Stimulated activated naive CD8-positive, alpha-beta T cell treated with anti-CD3 and anti-CD28 coated beads, Interleukin-15, Interleukin-2, amounts not matched to agents 100 ng/mL and 50 ng/mL, for 24 hours (primary cell): ENCODE data around the gene UBXN2A.

ENCODE experiments used
- H3K27ac Mint-ChIP-seq: one replicate; pipeline ENCODE4 v1.8.0; 2021; ENCODE audit warnings: mild to moderate bottlenecking, mixed read lengths
- H3K27me3 Mint-ChIP-seq: one replicate; pipeline ENCODE4 v1.8.0; 2021; ENCODE audit warnings: mixed read lengths
- H3K36me3 Mint-ChIP-seq: one replicate; pipeline ENCODE4 v1.8.0; 2021; ENCODE audit warnings: low read depth, mixed read lengths
- H3K4me1 Mint-ChIP-seq: one replicate; pipeline ENCODE4 v1.8.0; 2021; ENCODE audit warnings: low read depth, mixed read lengths
- H3K4me3 Mint-ChIP-seq: one replicate; pipeline ENCODE4 v1.8.0; 2021; ENCODE audit warnings: mild to moderate bottlenecking, mixed read lengths
- H3K9me3 Mint-ChIP-seq: one replicate; pipeline ENCODE4 v1.8.0; 2021; ENCODE audit warnings: mixed read lengths

Gene UBXN2A

DNA sequence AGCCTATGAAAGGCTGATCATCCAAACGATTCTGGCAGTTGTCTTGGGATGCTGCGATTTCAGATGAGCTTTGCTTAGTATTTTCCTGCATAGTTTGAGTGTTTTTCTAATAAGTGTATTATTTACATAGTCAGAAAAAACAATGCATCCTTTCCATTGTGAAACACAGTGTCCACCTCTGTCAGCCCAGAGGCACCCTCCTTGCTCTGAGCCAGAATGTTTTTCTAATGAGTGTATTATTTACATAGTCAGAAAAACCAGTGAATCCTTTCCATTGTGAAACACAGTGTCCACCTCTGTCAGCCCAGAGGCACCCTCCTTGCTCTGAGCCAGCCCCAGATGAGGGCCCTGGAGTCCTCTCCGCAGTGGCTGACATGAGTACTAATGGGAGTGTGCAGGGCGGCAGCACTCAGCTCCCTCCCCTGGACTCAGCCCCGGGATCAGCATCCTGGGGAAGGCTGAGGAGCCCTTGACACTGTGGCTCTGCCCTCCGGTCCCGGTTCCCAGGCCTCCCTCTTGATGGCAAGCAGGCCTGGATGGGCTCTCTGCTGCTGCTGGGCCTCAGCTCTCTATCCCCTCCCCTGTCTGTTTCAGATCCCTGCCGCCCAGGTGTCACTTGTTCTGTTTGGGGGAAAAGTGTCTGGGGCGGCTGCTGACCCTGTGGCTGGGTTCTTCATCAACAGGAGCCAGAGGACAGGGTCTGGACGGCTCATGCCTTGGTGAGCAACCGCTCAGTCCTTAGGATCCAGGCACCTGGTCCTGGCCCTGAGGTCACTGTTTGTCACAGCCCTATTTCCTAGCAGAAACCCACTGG is 75.5 kb downstream of the UBXN2A start:
- no peak overlapping the region for H3K4me3 Mint-ChIP-seq
- no peak overlapping the region for H3K27ac Mint-ChIP-seq
- no peaks in the 10 kb centered on the region for H3K9me3 Mint-ChIP-seq
- peaks cover 23% of the 10 kb centered on the region for H3K27me3 Mint-ChIP-seq
- H3K36me3 Mint-ChIP-seq: no peaks in the 10 kb centered on the region
- H3K4me1 Mint-ChIP-seq: peaks cover 8% of the 10 kb centered on the region

DNA sequence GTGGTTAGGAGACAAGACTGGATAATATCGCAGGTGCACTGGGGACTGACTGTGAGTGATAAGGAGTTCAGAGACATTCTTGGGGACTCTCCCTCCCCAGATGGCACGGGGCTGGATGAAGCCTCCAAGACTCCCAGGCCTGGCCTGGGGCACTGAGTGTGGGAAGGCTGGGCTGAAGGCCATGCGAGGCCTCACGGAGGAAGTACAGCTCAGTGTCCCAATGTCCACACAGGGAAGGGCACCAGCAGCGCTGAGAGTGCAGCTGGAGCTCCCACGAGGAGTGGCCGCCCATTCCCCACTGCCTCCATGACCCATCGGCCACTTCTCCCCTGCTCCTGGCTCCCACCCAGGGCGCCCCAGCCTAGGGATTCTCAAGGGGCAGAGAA is 76.1 kb downstream of the UBXN2A start:
- no peaks in the 10 kb centered on the region for H3K36me3 Mint-ChIP-seq

DNA sequence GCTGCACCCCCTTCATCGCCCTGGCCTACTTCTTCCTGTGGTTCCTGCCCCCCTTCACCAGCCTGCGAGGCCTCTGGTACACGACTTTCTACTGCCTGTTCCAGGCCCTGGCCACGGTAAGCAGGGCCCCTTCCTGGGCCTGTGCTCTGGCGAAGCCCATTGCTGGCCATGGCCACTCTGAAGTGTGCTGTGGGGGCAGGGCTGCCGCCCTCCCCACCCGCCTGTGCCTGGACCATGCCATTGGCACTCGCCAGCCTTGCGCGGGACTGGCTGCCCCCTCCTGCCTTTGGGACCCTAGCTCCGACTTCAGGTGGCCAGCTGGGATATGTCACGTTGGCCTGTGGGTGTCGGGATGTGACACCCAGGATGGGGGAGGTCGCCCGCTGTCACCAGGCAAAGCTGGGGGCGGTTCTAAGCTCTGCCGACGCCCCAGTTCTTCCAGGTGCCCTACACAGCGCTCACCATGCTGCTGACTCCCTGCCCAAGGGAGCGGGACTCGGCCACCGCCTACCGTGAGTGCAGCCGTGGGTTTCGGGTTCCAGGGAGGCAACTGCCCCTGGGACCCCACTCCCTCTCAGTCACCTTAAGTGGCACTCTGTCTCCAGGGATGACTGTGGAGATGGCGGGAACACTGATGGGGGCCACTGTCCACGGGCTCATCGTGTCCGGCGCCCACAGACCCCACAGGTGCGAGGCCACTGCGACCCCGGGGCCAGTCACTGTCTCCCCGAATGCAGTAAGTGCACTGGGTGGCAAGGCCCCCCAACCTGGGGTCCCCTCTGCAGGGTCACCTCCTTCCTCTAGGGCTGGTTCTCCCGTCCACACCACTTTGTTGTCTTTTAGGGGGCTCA is 76.8 kb downstream of the UBXN2A start:
- Mint-ChIP-seq H3K9me3 (no peaks in the 10 kb centered on the region), H3K27me3 (peaks cover 11% of the 10 kb centered on the region), H3K4me1 (no peaks in the 10 kb centered on the region), H3K4me3 (no peak overlapping the region), H3K27ac (no peak overlapping the region), H3K36me3 (no peaks in the 10 kb centered on the region)

More for the DNA sequence above, 76.1 kb downstream of the UBXN2A start:
- H3K4me1 Mint-ChIP-seq: peaks cover 2% of the 10 kb centered on the region
- H3K27me3 Mint-ChIP-seq: peaks cover 17% of the 10 kb centered on the region
- H3K4me3 Mint-ChIP-seq: no peak overlapping the region
- H3K27ac Mint-ChIP-seq: no peak overlapping the region
- H3K9me3 Mint-ChIP-seq: no peaks in the 10 kb centered on the region

DNA sequence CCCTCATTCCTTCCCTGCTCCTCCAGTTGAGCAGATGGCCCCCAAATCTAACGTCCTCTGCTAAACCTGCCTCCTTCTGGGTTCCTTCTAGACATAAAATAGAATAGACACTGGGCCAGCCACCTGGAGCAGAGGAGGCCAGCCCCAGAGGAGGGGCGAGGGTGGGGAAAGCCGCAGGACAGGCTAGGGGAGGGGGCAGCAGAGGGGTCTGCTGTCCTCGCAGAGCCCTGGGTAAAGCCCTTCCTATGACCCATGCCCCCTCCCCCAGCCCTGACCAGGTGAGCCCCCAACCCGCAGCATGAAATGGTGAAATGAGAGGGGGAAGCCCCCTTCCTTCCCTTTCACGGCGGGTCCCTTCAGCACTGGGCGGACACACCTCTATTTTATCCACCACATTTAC is 77.4 kb downstream of the UBXN2A start:
- H3K9me3 Mint-ChIP-seq: no peaks in the 10 kb centered on the region
- H3K36me3 Mint-ChIP-seq: peaks cover 5% of the 10 kb centered on the region
- H3K4me3 Mint-ChIP-seq: no peak overlapping the region
- H3K27me3 Mint-ChIP-seq: peaks cover 8% of the 10 kb centered on the region
- H3K4me1 Mint-ChIP-seq: no peaks in the 10 kb centered on the region
- H3K27ac Mint-ChIP-seq: no peak overlapping the region

DNA sequence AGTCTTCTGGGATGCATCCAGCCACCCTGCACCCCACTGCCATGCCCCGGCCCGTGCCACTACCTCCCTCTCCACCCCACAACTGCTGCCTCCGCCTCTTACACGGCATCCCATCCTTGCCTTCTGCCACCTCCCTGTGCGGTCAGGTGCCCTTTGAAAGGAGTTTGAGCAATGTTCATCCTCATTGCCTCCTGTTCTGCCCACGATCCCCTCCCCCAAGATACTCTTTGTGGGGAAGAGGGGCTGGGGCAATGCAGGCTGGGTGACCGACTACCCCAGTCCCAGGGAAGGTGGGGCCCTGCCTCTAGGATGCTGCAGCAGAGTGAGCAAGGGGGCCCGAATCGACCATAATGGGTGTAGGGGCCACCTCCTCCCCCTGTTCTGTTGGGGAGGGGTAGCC is 78.0 kb downstream of the UBXN2A start:
- Mint-ChIP-seq H3K36me3 (peaks cover 10% of the 10 kb centered on the region), H3K4me1 (no peaks in the 10 kb centered on the region), H3K4me3 (no peak overlapping the region), H3K27me3 (peaks cover 4% of the 10 kb centered on the region), H3K27ac (no peak overlapping the region), H3K9me3 (no peaks in the 10 kb centered on the region)

DNA sequence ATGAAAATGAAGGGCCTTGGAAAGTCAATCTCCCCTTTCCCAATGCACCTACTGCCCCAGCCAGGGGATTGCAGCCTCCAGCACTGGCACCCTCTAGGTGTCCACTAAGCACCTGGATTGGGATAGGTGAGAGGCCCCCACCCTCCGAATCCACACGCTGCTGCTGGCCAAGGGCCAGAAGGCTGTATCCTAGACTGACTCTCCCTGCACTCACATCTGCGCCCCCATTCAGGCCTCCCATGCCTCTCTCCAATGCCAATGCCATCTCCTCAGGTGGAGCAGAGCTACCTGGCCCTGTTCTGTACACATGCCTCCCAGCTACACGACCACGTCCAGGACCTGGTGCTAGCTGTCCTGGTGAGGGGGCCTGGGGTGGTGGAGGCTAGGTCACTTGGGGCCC is 79.5 kb downstream of the UBXN2A start:
- Mint-ChIP-seq H3K27ac (no peak overlapping the region), H3K4me1 (no peaks in the 10 kb centered on the region), H3K9me3 (no peaks in the 10 kb centered on the region), H3K27me3 (no peaks in the 10 kb centered on the region), H3K4me3 (no peak overlapping the region), H3K36me3 (peaks cover 10% of the 10 kb centered on the region)

DNA sequence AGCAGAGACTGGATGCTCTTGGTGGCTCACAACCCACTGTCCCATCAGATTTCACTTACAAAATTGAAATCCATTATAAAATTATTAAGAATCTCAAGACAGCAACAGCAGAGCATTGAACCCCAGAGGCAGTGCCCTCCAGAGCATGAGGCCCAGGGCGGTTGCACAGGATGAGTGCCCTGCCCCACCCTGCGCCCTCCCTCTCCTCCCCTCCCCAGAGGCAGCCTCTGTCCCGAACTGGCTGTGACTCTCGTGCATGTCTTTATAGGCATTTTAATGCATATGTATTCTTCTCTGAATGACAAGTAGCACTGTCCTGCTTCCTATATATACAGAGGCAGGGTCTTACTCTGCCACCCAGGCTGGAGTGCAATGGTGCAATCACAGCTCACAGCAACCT is 80.0 kb downstream of the UBXN2A start:
- peaks cover 10% of the 10 kb centered on the region for H3K36me3 Mint-ChIP-seq
- no peak overlapping the region for H3K27ac Mint-ChIP-seq
- no peaks in the 10 kb centered on the region for H3K9me3 Mint-ChIP-seq
- no peaks in the 10 kb centered on the region for H3K27me3 Mint-ChIP-seq
- H3K4me1 Mint-ChIP-seq: no peaks in the 10 kb centered on the region
- no peak overlapping the region for H3K4me3 Mint-ChIP-seq

DNA sequence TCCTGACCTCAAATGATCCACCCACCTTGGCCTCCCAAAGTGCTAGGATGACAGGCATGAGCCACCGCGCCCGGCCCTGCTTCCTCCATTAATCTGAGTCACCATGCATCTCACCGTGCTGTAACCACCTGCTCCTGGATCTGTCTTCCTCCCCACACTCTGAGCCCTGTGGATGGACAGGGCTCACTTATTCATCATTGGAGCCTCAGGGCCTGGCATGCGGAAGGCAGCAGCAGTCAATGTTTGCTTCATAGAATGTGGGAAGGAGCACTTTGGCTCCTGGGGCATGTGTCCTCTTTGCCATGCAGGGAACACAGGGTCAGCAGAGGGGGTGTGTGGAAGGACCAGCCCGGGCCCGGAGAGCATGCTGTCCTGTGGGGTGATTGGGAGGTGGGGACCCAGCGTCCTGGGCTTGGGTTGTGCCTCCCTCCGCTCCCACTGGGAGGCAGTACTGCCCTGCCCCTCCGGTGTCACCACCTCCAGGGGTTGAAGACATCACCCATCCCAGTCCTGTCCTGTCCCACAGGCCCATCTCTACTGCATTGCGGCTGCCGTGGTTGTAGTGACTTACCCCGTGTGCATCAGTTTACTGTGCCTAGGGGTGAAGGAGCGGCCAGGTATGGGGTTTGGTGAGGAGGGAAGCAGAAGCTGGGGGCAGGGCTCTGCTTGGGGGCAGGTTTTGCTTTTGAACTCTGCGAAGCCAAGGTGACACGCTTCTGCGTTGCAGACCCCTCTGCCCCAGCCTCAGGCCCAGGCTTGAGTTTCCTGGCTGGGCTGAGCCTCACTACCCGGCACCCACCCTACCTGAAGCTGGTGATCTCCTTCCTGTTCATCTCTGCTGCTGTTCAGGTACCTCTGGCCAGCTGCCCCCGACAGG is 81.1 kb downstream of the UBXN2A start:
- Mint-ChIP-seq H3K27ac (no peak overlapping the region), H3K4me3 (no peak overlapping the region), H3K4me1 (no peaks in the 10 kb centered on the region), H3K27me3 (no peaks in the 10 kb centered on the region), H3K36me3 (peaks cover 12% of the 10 kb centered on the region), H3K9me3 (no peaks in the 10 kb centered on the region)

DNA sequence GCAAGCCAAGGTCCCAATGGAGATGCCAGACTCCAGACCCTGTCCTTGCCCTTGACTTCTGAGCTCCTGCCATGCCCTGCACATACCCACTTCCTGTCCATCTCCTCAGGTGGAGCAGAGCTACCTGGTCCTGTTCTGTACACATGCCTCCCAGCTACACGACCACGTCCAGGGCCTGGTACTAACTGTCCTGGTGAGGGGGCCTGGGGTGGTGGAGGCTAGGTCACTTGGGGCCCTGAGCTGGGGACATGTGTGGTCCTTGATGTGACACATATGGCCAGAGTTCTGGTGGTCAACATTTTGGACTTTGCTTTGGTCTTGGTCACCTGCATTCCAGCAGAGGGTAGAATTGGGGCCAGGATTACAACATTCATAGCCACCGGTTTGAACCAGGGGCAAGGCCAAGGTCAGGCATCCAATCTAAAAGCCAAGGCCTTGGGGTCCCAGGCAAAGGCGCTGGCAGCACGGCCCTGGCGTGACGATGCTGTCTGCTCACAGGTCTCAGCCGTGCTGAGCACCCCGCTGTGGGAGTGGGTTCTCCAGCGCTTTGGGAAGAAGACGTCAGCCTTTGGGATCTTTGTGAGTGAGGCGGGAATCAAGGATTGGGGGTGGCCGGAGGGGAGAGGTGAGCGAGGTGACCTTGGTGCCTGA is 82.2 kb downstream of the UBXN2A start:
- Mint-ChIP-seq H3K27ac (no peak overlapping the region), H3K27me3 (no peaks in the 10 kb centered on the region), H3K4me3 (no peak overlapping the region), H3K36me3 (peaks cover 20% of the 10 kb centered on the region), H3K9me3 (no peaks in the 10 kb centered on the region), H3K4me1 (no peaks in the 10 kb centered on the region)

DNA sequence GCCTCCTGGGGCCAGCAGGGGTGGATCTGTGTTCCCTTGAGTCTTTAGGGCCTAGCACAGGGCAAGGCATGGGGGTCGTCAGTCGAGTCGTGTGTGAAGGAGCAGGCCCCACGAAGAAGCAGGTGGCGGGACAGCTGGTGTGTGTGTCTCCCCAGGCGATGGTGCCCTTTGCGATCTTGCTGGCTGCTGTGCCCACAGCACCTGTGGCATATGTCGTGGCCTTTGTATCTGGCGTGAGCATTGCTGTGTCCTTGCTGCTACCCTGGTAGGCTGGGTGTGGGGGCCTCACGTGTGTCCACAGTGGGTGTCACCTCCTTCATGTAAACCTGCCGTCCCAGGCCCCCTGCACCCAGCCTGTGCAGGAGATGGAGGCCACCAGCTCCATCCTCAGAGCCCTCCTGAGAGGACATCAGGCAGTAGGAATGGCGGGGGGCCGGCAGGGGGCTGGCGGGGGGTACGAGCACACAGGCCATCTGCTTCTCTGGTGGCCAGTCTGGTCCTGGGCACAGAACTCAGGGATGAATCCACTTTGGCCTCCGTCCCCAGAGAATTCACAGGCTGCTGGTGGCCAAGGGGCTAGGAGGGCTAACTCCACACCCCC is 82.8 kb downstream of the UBXN2A start:
- Mint-ChIP-seq H3K27me3 (no peaks in the 10 kb centered on the region), H3K4me3 (no peak overlapping the region), H3K9me3 (no peaks in the 10 kb centered on the region), H3K27ac (no peak overlapping the region), H3K36me3 (peaks cover 22% of the 10 kb centered on the region), H3K4me1 (no peaks in the 10 kb centered on the region)

DNA sequence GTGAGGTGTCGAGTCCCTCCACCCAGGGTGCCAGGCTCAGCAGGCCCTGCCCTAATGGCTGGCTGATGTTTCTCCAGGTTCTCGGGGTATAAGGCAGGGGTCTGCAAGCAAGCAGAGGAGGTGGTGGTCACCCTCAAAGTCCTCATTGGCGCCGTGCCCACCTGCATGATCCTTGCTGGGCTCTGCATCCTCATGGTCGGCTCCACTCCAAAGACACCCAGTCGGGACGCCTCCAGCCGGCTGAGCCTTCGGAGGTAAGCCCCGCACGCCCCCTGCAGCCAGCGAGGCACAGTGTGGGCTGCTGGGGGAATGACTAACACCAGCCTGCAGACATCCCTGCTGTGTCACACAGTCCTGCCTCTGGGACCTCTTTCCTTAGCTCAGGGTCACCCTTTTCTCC is 83.8 kb downstream of the UBXN2A start:
- Mint-ChIP-seq H3K9me3 (no peaks in the 10 kb centered on the region), H3K4me3 (no peak overlapping the region), H3K36me3 (peaks cover 28% of the 10 kb centered on the region), H3K27ac (no peak overlapping the region), H3K27me3 (no peaks in the 10 kb centered on the region), H3K4me1 (no peaks in the 10 kb centered on the region)

DNA sequence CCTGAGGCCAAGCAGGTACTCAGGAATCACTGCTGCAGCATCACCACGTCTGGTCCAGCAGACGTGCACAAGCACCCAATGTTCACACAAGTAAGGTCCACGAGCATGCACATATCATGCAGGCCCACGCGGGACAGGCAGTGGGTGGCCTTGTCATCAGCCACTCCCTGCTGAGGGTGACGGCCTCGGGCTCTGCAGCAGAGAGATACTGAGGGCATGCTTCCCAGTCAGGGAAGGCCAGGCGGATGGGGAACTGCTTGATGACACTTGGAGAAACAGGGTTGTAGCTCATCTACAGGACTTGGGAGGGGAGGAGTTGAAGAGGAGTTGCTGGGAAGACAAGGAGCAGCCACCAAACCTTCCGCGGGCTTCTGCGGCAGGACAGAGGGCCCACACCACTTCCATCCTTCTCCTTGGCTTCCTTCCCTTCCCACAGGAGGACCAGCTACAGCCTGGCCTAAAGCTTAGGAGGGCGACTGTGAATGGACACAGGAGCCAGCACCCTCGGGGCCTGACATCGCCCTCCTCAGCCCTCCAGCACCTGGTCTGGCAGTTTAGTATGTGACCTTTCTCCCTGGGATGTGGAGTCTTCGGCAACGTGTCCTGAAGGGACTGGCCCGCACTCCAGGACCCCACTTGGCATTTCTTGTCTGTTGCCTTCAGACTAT is 84.9 kb downstream of the UBXN2A start:
- H3K4me1 Mint-ChIP-seq: no peaks in the 10 kb centered on the region
- peaks cover 39% of the 10 kb centered on the region for H3K36me3 Mint-ChIP-seq
- no peaks in the 10 kb centered on the region for H3K27me3 Mint-ChIP-seq
- H3K9me3 Mint-ChIP-seq: no peaks in the 10 kb centered on the region
- no peak overlapping the region for H3K27ac Mint-ChIP-seq
- no peak overlapping the region for H3K4me3 Mint-ChIP-seq

DNA sequence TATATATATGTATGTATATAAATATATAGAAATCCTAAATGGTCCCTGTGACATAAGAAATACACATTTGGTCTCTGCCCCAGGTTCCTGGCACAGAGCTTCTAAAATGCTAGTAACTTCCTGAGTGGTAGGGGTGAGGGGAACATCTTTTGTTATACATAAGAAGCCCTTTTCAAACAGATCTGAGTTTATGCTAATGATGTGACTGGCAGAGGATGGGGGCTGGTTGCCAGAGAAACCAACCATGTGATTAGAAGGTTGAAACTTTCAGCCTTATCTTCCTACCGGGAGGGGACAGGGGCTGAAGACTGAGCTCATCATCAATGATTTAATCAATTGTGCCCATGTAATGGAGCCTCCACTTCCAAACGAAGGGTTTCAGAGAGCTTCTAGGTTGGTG is 86.0 kb downstream of the UBXN2A start:
- no peaks in the 10 kb centered on the region for H3K27me3 Mint-ChIP-seq
- H3K4me1 Mint-ChIP-seq: no peaks in the 10 kb centered on the region
- peaks cover 50% of the 10 kb centered on the region for H3K36me3 Mint-ChIP-seq
- no peak overlapping the region for H3K27ac Mint-ChIP-seq
- H3K9me3 Mint-ChIP-seq: no peaks in the 10 kb centered on the region
- no peak overlapping the region for H3K4me3 Mint-ChIP-seq
